ENCODE measurements around the gene PRRC2A.
A peak's percentile ranks its signal among the peaks of the same experiment; 100 is the strongest.

The PRRC2A gene

DNA sequence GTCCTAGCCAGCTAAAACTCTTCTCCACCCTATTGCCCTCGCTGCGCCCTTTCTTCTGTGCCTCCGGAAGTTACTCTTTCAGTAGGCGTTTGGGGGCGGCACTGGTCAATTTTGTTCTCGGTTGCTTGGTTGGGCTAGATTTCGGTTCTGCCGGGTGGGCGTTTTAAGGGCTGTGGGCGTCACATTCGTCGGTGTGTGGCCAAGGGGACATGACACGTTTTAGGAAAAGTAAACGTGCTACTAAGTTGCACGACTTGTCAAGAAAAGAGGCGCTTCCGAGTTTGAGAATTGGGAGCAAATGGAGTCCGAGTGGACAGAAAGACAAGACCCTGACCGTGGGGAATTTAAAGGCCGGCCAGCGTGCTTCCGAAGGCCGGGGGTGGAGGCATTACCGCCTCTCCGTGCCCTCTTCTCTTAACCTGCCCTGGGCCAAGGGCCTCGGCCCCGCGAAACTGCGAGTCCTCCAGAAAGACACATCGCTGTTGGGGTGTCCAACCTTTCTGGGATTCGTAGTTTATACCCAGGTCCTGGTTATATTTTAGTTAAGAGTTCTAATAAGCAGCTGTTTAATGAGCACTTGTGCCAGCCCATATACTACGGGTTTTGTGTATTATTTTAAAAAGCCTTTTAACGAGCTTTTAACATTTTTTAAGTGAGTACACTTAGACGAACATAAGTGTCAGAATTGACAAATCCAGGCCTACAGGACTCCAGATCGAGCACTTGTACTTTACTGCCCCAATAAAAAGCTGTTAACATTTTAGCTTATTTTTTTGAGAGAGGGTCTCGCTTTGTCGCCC is 32.6 kb downstream of the PRRC2A start:
- peak overlapping the region; percentile 59 for H3K4me3 ChIP-seq (ENCODE audit: low read depth, low read length)
- TF ChIP-seq CTCF (IDR thresholded peaks at IDR 0.05; ENCODE audit: low read depth, low read length, missing control alignments) = no peak
- DNase-seq (ENCODE audit: low read depth) = peak; percentile 90

DNA sequence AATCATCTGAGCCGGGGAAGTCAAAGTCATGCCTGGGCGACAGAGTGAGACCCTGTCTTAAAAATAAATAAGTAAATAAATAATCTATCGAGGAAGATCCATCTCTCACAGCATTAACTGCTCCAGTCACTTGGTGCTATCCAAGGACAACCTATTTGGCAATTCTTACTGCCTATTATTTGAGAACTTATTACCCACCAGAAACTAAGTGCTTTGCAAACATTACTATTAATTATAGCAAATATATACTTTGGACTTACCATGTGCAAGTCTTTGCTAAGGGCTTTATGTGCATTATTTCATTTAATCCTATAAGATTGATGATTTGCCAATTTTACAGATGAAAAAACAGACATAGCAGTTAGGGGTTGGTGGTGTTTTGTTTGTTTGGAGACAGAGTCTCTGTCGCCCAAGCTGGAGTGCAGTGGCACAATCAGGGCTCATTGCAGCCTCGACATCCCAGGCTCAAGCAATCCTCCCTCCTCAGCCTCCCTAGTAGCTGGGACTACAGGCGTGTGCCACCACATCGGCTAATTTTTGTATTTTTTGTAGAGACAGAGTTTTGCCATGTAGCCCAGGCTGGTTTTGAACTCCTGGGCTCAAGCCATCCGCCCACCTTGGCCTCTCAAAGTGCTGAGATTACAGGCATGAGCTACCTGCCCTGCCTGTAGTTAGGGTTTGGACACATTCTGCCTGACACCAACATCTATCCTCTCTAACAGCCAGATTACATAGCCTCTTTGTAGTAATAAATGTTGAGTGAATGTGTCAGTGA is 34.2 kb downstream of the PRRC2A start:
- TF ChIP-seq CTCF (IDR thresholded peaks at IDR 0.05; ENCODE audit: low read depth, low read length, missing control alignments) = no peak
- no peak overlapping the region for H3K4me3 ChIP-seq (ENCODE audit: low read depth, low read length)
- no peak for DNase-seq (ENCODE audit: low read depth)

GRCh38 chr6:31655349-31656237 is 35.1 kb downstream of the PRRC2A start, which contains the start of gene APOM:
Gene APOM, plus strand, starts transcription at chr6:31655894. Its CDS starts 73 bp downstream, at chr6:31655967.
- no peak for TF ChIP-seq CTCF (IDR thresholded peaks at IDR 0.05; ENCODE audit: low read depth, low read length, missing control alignments)
- H3K4me3 ChIP-seq (ENCODE audit: low read depth, low read length) = no peak within 1 kb of the TSS
- DNase-seq (ENCODE audit: low read depth) = no peak

DNA sequence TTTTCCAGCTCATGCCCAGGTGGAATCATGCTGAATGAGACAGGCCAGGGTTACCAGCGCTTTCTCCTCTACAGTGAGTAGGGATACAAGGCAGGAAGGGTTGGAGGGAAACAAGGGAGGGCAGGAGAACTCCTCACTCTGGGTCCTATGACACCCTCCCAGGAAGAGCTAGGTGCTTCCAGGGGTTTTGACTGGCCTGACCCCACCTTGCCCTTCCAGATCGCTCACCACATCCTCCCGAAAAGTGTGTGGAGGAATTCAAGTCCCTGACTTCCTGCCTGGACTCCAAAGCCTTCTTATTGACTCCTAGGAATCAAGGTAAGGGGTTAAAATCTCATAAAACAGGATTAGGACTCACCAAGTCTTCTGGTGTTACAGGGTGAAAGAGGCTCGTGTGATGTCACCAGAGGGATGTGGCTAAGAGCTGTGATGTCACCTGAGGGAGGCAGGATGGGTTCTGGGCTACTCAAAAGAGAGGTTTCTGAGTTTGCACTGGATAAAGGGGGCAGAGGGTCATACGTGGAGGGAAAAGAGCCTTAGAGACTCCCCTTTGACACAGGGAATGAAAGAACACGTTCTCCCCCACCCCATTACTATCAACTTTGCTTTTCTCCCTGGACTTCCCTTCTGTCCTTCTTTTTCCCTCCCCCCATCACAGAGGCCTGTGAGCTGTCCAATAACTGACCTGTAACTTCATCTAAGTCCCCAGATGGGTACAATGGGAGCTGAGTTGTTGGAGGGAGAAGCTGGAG is 37.1 kb downstream of the PRRC2A start:
- no peak for DNase-seq (ENCODE audit: low read depth)
- no peak overlapping the region for H3K4me3 ChIP-seq (ENCODE audit: low read depth, low read length)
- no peak for TF ChIP-seq CTCF (IDR thresholded peaks at IDR 0.05; ENCODE audit: low read depth, low read length, missing control alignments)

GRCh38 chr6:31658158-31658688 is 37.7 kb downstream of the PRRC2A start:
- peak overlapping the region; percentile 92 for H3K4me3 ChIP-seq (ENCODE audit: low read depth, low read length)
- no peak for DNase-seq (ENCODE audit: low read depth)
- TF ChIP-seq CTCF (IDR thresholded peaks at IDR 0.05; ENCODE audit: low read depth, low read length, missing control alignments) = no peak

Data from GM12864 (cell line).